ENCODE results near the gene SETD2. TPM values are rescaled to one million over a fixed set of nuclear protein-coding genes. Genes with fewer than 3 reads are reported as not detected.

Gene SETD2
- total RNA-seq, 4 donors from 2014 or later = 35.7 to 48.5 (median 40.4) TPM

DNA sequence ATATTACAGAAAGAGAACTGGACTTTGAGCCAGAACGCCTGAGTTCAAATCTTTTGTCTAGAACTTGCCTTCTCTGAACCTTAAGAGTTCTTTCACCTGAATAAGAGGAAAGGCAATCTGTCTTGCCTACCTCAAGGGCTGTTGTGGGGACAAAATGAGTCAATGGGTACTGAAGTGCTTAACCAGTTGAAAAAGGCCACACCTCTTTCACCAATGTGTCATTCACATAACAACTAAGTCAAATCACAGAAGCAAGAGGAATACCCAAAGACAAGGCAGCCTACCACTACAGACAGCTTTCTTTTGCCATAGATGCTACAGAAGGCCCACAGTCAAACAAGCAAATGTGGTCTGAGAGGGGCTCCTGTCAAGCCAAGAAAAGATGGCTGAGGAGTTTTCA is 144.7 kb downstream of the SETD2 start:
- DNase-seq = no peak
- intact Hi-C loops (cut with DNase I; ENCODE audit: low total_unique reads) = loop anchor here (5.0 kb wide), 1 partner anchor 87 kb away; no protein-coding TSS in a partner anchor
- Histone ChIP-seq H3K4me3 (no peak overlapping the region), H3K27ac (peak overlapping the region; percentile 50 to 88 (median 78)), H3K36me3 (peaks cover 0 to 22% of the 10 kb centered on the region in 2 donors), H3K4me1 (peaks cover 36 to 65% of the 10 kb centered on the region in 2 donors), H3K27me3 (no peaks in the 10 kb centered on the region), H3K9me3 (no peaks in the 10 kb centered on the region)
- no peak for ATAC-seq
- in situ Hi-C loops (cut with MboI; ENCODE audit: low sequenced_read_pairs in 4 of 4) = loop anchor here in 1 of 4 donors (25.0 kb wide), 1 partner anchor 332 kb away; the partner anchor contains the start of gene ALS2CL
- TF ChIP-seq, protein P1, sequence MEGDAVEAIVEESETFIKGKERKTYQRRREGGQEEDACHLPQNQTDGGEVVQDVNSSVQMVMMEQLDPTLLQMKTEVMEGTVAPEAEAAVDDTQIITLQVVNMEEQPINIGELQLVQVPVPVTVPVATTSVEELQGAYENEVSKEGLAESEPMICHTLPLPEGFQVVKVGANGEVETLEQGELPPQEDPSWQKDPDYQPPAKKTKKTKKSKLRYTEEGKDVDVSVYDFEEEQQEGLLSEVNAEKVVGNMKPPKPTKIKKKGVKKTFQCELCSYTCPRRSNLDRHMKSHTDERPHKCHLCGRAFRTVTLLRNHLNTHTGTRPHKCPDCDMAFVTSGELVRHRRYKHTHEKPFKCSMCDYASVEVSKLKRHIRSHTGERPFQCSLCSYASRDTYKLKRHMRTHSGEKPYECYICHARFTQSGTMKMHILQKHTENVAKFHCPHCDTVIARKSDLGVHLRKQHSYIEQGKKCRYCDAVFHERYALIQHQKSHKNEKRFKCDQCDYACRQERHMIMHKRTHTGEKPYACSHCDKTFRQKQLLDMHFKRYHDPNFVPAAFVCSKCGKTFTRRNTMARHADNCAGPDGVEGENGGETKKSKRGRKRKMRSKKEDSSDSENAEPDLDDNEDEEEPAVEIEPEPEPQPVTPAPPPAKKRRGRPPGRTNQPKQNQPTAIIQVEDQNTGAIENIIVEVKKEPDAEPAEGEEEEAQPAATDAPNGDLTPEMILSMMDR (IDR thresholded peaks at IDR 0.05 in 4 of 5, conservative IDR thresholded peaks at IDR 0.05 in 1 of 5) = no peak
- TF ChIP-seq POLR2A (IDR thresholded peaks at IDR 0.05) = no peak

DNA sequence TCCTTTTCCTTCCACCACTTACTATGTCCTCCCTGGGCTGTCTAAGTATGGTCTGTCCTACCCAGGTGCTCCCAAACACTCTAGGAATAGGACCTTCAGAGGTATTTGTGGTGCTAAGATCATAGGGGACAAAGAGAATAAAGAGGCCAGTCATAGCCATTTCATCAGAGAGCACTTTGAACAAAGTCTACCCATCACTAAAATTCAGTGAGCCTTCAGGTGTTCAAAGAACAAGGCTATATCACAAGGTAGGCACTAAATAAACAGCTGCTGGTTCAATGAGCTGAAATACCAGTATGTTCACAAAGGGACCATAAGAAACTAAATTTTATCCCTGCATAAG is 145.7 kb downstream of the SETD2 start:
- Histone ChIP-seq H3K9me3 (no peaks in the 10 kb centered on the region), H3K36me3 (peaks cover 0 to 24% of the 10 kb centered on the region in 2 donors), H3K4me1 (peaks cover 31 to 68% of the 10 kb centered on the region in 2 donors), H3K4me3 (no peak overlapping the region), H3K27me3 (no peaks in the 10 kb centered on the region), H3K27ac (peak overlapping the region; percentile 39 to 88 (median 66))
- in situ Hi-C loops (cut with MboI; ENCODE audit: low sequenced_read_pairs in 4 of 4) = loop anchor here in 1 of 4 donors (25.0 kb wide), 1 partner anchor 331 kb away; the partner anchor contains the start of gene ALS2CL
- no peak for ATAC-seq
- intact Hi-C loops (cut with DNase I; ENCODE audit: low total_unique reads) = loop anchor here (5.0 kb wide), 1 partner anchor 86 kb away; no protein-coding TSS in a partner anchor
- TF ChIP-seq POLR2A (IDR thresholded peaks at IDR 0.05) = no peak
- TF ChIP-seq, protein P1 (IDR thresholded peaks at IDR 0.05 in 4 of 5, conservative IDR thresholded peaks at IDR 0.05 in 1 of 5) = no peak
- no peak for DNase-seq

DNA sequence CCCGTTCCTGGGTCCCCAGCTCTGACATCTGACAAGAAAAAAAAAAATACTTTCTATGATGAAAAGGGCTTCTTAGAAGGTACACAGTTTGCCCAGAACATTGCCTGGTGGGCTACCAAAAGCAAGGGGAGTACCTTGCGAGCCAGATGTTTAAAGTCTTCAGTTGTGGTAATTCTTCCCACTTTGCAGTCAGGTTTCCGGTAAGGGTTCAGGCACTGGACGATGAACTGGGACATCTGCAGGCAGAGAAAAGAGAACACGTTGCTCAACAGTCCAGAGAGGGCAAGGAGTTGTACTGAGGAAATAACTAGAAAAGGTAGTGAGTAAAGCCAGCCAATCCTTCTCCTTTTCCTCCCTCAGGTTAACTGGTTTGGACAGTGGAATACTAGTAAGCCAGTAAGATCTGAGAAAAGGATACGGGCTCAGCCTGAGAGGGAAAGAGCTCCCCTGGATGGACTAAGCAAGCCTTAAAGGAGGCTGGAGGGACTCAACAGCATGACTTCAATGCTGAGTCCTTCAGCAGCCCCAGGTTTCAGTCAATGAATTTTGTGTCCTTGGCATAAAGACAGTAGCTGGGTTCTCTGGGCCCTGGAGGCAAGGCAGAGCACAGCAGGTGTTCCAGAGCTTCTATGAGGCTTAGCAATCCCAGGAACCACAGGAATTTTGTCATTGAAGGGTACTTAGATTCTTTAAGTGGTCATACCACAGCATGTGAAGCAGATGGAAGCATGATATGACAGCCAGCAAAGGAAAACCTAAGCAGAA is 146.2 kb downstream of the SETD2 start:
- Histone ChIP-seq H3K36me3 (peaks cover 0 to 24% of the 10 kb centered on the region in 2 donors), H3K4me1 (peaks cover 26 to 63% of the 10 kb centered on the region in 2 donors), H3K27ac (peak overlapping the region; percentile 39 to 88 (median 66)), H3K4me3 (no peak overlapping the region), H3K9me3 (no peaks in the 10 kb centered on the region), H3K27me3 (no peaks in the 10 kb centered on the region)
- TF ChIP-seq, protein P1 (IDR thresholded peaks at IDR 0.05 in 4 of 5, conservative IDR thresholded peaks at IDR 0.05 in 1 of 5) = no peak
- no peak for TF ChIP-seq POLR2A (IDR thresholded peaks at IDR 0.05)
- intact Hi-C loops (cut with DNase I; ENCODE audit: low total_unique reads) (loop anchor here (5.0 kb wide), 1 partner anchor 85 kb away; no protein-coding TSS in a partner anchor), in situ Hi-C loops (cut with MboI; ENCODE audit: low sequenced_read_pairs in 4 of 4) (loop anchor here in 1 of 4 donors (25.0 kb wide), 1 partner anchor 330 kb away; the partner anchor contains the start of gene ALS2CL)
- DNase-seq = no peak
- no peak for ATAC-seq

DNA sequence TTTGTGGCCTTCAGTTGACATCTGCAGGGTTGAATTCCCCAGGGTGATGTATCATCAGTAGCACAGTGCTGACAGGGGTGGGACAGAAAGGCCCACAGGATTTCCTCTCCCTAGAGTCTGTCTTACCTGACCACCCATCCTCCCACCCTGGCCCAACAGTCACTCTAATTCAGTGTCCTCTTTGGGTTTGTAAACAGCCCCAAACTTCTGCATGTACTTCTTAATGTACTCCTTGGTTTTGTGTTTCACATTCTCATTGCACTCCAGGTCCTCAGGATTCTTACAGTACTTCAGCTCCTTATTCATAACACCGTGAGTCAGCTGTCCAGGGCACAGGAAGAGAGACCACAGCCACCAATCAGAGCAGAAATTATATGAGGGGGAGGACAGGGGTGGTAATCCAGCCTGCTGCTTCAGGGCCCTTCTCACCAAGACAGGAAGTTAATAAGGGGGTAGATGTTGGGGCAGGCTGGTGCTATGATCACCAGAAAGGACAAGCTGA is 146.9 kb downstream of the SETD2 start:
- in situ Hi-C loops (cut with MboI; ENCODE audit: low sequenced_read_pairs in 4 of 4) (loop anchor here in 1 of 4 donors (25.0 kb wide), 1 partner anchor 330 kb away; the partner anchor contains the start of gene ALS2CL), intact Hi-C loops (cut with DNase I; ENCODE audit: low total_unique reads) (loop anchor here (5.0 kb wide), 1 partner anchor 85 kb away; no protein-coding TSS in a partner anchor)
- peak in 1 of 2 donors; percentile 22 for ATAC-seq
- H3K9me3 ChIP-seq = no peaks in the 10 kb centered on the region
- H3K4me1 ChIP-seq = peaks cover 22 to 56% of the 10 kb centered on the region in 2 donors
- peak overlapping the region; percentile 39 to 88 (median 66) for H3K27ac ChIP-seq
- peaks cover 0 to 24% of the 10 kb centered on the region in 2 donors for H3K36me3 ChIP-seq
- no peak overlapping the region for H3K4me3 ChIP-seq
- TF ChIP-seq, protein P1 (IDR thresholded peaks at IDR 0.05 in 4 of 5, conservative IDR thresholded peaks at IDR 0.05 in 1 of 5) = no peak
- no peak for TF ChIP-seq POLR2A (IDR thresholded peaks at IDR 0.05)
- H3K27me3 ChIP-seq = no peaks in the 10 kb centered on the region
- no peak for DNase-seq

Measured in gastrocnemius medialis (tissue), 4 donors.